AG04449 (cell line): ENCODE data around the gene ARMS2.

Experiments
- CTCF ChIA-PET: fragments of 350-600 bp; formaldehyde crosslinking; extraction: SDS; loops from one replicate; lab custom pipeline; 2021; ENCODE audit warnings: antibody characterized with exemption; lab: Yijun Ruan, JAX
- POLR2A ChIA-PET: fragments of 400-600, 350-600 bp; formaldehyde crosslinking; extraction: SDS; loops from one replicate; lab custom pipeline; 2020; ENCODE audit warnings: antibody characterized with exemption, inconsistent platforms; lab: Yijun Ruan, JAX
- DNase-seq: peaks from one replicate; pipeline ENCODE4 v3.0.0-alpha.2; 2010; ENCODE audit warnings: low read depth, low spot score
- H3K4me3 ChIP-seq: 2 replicates; pipeline ENCODE4 v1.5.1; 2011; ENCODE audit warnings: low read depth, mild to moderate bottlenecking, control low read depth, low read length
- TF ChIP-seq, protein P1 (sequence below): IDR thresholded peaks from one replicate; pipeline ENCODE4 v1.5.1; 2011; ENCODE audit warnings: mild to moderate bottlenecking, moderate library complexity, low read length, control low read depth, inconsistent platforms; ENCODE audit not compliant: insufficient read depth; ENCODE audit errors: missing control alignments

The ARMS2 gene

DNA sequence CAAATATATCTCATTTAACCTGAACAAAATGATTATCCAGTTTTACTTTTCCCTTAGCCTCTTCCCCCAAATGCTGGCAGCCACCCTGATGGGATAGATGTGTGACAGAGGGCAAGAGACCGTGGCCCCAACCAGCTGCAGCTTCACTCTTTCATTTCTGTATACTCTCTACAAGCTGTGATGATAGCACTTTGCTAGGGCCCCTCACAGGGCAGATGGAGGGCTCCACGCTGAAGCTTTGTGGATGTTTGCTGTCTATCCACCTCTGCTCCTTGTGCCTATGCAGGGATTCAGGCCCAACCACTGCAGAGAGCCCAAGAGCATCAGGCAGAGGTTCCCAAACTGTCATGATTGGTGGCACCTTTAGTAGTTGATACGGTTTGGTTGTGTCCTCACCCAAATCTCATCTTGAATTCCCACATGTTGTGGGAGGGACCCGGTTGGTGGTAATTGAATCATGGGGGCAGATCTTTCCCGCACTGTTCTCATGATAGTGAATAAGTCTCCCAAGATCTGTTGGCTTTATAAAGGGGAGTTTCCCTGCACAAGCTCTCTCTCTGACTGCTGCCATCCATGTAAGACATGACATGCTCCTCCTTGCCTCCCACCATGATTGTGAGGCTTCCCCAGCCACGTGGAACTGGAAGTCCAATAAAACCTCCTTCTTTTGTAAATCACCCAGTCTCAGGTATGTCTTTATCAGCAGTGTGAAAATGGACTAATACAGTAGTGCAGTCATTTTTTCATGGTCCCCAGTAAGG, 27.0 kb downstream of the ARMS2 start:
- POLR2A ChIA-PET, result no interaction called here
- no peak overlapping the region for H3K4me3 ChIP-seq
- no peak for DNase-seq
- CTCF ChIA-PET, result no interaction called here
- TF ChIP-seq, protein P1, sequence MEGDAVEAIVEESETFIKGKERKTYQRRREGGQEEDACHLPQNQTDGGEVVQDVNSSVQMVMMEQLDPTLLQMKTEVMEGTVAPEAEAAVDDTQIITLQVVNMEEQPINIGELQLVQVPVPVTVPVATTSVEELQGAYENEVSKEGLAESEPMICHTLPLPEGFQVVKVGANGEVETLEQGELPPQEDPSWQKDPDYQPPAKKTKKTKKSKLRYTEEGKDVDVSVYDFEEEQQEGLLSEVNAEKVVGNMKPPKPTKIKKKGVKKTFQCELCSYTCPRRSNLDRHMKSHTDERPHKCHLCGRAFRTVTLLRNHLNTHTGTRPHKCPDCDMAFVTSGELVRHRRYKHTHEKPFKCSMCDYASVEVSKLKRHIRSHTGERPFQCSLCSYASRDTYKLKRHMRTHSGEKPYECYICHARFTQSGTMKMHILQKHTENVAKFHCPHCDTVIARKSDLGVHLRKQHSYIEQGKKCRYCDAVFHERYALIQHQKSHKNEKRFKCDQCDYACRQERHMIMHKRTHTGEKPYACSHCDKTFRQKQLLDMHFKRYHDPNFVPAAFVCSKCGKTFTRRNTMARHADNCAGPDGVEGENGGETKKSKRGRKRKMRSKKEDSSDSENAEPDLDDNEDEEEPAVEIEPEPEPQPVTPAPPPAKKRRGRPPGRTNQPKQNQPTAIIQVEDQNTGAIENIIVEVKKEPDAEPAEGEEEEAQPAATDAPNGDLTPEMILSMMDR, result no peak

DNA sequence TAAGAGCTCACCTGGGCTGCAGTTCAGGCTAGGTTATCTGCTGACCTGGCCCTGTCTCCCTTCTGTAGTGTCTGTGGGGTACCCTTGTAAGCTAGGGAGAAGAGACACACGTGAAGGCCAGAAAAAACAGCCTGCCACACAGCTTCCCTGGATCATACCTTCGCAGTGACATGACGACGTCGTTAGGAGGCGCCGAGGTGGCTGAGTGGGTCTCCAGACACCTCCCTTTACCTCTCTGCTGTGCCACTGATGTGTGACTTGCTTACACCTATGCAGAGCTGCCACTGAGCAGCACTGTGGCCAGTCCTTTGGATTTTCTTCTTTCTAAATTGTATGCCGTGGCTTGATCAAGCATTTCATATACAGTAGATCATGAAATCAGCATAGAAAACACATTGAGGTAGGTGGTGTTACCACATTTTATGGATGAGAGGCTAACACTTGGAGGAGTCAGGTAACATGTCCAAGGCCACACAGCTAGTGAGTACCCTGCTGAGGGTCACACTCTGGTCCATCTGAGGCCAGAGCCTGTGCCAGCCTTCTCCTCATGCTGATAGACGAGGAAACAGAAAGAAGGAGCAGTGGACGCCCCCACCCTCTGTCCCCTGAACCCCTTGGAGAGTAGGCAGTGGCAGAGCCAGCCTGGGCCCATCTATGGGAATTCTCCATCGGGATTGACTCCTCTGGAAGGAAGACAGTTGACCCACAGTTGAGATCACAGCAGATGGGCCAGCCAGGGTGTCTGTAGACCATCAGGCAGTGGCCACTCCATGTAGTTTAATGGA, 30.0 kb downstream of the ARMS2 start:
- TF ChIP-seq, protein P1, result no peak
- CTCF ChIA-PET, result interaction anchor here (0.8 kb wide), 1 partner anchor 10 kb away, joined by 3 read pairs; no protein-coding TSS in a partner anchor
- no peak for DNase-seq
- POLR2A ChIA-PET, result no interaction called here
- H3K4me3 ChIP-seq, result no peak overlapping the region

DNA sequence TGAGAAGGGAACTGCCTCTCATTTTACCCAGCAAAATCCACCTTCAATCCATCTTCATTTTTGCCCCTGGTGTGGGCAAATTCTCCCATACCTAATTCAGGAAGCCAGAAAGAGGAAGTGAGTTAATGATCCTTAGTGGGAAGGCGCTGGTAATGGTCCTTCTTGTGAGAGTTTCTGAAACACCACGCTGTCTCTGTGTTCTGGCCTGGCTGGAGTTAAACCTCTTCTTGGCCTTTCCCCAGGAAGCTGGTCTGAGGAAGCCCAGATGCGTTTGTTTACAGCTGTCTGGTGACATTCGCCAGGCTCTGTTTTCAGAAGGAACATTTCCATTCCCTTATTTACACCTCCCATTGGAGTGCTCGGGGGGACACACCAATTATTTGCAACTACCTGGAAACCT, 31.2 kb downstream of the ARMS2 start:
- POLR2A ChIA-PET, result no interaction called here
- CTCF ChIA-PET, result no interaction called here
- H3K4me3 ChIP-seq, result no peak overlapping the region
- DNase-seq, result no peak
- TF ChIP-seq, protein P1, result no peak

DNA sequence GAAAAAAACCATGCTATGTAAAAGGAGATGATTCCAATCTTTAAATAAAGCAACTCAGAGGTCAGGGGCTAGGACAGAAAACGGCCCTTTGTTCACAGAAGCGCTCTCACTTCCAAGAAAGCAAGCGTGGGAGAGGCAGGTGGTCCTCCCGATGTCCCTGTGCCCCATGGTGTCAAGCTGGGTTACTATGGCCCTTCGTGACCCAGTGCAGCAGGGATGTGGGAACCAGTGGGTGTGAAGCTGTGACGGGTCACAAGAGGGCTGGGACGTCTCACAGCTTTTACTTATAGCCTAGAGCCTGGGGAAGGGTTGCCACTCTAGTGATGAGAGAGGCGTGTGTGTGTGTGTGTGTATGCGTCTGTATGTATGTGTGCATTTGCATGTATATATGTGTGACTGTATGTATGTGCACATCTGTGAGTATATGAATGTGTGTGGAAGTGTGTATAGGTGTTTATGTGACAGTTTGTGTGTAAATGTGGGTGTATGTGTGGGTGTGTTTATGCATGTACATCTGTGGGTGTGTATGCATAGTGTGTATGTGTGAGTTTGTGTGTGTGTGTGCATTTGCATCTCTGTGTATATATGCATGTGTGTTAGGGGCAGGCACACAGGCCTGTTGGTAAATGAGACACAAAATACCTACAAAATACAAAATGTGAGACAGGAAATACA, 32.1 kb downstream of the ARMS2 start:
- CTCF ChIA-PET, result no interaction called here

DNA sequence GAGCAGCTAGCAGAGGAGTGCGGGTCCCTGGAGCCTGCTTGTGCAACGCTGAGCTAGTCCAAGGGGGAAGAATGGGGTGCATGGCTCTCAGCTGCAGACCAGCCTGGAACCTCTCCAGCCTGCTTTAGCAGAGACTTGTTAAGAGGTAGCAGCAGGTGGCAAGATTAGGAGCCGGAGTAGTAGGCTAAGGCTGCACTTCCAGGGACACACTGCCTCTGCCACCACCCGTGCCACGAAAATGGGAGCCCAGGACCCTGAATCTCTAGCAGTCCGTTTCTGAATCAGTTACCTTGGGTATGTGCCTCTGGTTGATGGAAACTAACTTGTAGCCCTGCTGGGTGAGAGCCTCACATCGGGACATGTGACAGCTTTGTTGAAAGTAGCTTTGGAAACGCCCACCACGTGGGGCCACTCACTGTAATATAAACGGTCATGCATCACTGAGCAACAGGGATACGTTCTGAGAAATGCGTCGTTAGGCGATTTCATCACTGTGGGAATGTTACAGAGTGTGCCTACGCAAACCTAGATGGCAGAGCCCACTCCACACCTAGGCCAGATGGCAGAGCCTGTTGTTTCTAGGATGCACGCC, 32.8 kb downstream of the ARMS2 start:
- H3K4me3 ChIP-seq, result no peak overlapping the region
- ChIA-PET CTCF (no interaction called here), POLR2A (no interaction called here)
- DNase-seq, result no peak
- TF ChIP-seq, protein P1, result no peak

More for the DNA sequence above, 32.1 kb downstream of the ARMS2 start:
- no peak for DNase-seq
- POLR2A ChIA-PET, result no interaction called here
- TF ChIP-seq, protein P1, result no peak
- H3K4me3 ChIP-seq, result no peak overlapping the region
